HG02571 (cell line): ENCODE measurements around the gene EDIL3.

Source experiments
- ATAC-seq: cut with Tn5 transposase; IDR thresholded peaks from one replicate; pipeline ENCODE4 v1.9.1; 2021; ENCODE audit warnings: mild to moderate bottlenecking, moderate library complexity; ENCODE audit not compliant: unreplicated experiment

EDIL3 gene

GRCh38 chr5:83973925-83974815, 410.5 kb downstream of the EDIL3 start:
- no peak for ATAC-seq

DNA sequence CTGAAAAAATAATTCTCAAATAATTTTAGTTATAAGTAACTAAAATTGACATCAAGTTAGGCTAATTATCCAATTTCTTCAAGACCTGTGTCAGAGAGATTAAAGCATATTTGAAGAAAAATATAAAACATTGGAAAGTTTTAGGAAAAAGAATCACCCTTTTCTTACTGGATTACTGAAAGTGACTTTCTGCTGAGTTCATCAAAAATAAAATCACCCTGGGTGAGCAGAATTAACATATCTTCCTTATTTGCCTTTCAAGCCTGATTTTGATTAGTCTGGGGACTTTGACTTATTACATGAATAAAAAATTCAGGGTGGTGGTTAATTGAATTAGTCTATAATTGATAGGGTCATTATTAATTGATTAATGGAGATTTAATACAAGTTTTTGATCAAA, 411.8 kb downstream of the EDIL3 start:
- no peak for ATAC-seq

DNA sequence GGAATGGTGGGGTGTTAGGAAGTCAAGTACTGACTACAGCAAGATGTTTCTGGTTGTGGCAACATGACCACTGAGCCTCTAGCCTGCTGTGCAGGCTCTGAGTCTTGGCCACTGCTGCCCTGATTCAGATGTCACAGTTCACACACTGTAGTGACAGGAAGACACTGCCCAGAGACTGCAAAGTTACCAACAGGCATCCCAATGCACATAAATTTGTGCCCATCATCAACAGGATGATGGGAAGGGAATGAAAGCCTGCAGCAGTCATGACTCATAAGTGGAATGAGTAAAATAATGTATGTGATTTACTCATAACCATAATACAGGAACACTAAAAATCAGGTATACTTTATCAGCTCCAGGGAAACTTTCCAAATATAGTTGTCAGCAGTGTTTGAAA, 412.4 kb downstream of the EDIL3 start:
- ATAC-seq: no peak

GRCh38 chr5:83967417-83967816, 417.3 kb downstream of the EDIL3 start:
- no peak for ATAC-seq

GRCh38 chr5:83965441-83965840, 419.2 kb downstream of the EDIL3 start:
- no peak for ATAC-seq

DNA sequence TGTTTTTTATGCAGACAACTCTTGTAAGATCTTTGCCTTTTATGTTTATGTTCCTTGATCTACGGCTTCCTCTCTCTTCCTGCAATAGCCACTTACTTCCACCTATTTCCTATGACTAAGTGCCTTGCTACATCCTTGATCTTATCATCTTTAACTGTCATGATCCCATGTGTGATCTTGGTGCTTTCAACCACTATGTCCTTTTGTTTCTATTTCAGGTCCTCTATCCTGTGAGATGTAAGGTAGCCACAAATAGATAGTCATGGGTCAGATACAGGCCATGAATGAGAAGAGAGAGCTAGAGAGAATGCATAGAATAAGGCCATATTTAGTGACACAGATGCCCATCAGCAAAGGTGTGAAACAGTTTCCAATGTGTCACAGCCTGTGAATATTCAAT, 420.4 kb downstream of the EDIL3 start:
- no peak for ATAC-seq

DNA sequence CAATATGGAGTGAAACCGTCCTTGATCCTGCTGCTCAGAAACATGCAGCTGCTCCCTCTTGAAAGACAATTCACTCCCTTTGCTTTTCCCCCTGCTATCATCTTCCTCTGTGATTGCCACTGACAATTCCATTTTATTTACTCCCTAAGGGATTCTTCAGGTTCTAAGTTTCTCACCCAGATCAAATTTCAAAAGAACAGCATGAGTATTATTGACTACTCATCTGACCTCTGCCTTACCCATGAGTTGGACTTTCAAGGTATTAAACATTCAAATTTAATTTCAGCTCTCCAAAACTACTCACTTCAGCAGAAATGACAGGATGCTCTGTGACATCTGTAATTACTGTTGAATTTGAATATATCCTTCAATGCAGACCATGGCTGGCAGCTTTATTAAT, 427.5 kb downstream of the EDIL3 start:
- no peak for ATAC-seq

DNA sequence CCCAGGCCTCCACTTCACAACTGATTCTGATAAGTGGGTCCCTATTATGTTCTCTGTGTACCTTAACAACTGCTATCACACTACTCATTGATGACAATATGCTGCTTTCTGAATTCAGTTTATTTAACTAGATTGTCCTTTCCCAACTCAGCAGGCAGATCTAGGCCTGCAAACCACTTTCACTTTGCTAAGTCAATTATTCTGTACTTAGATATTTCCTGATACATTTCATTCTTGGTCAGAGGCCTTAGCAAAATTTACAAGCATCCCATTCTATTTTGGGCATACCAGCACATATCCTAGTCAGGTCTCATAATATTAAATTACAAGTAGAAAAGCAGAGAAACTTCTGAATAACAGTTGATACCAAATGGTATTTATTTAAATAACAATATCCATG, 428.3 kb downstream of the EDIL3 start:
- ATAC-seq: no peak

GRCh38 chr5:83955916-83956315, 428.8 kb downstream of the EDIL3 start:
- no peak for ATAC-seq

DNA sequence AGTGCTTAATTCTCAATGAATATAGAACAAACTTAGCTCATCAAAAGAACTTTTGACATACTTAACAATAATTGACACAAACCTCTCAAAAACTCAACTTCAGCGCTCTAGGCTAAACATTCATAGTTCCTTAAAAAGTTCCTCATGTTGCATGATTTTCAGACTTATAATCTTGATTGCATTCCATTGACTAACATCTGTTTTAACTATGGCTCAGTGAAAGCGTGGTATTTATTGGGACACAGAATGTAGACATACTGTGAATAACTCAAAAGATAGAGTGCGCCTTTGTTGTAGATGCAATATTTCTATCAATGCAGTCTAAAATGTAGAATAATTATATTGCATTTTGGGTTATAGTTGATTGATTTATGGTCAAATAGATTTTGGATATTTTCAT, 436.9 kb downstream of the EDIL3 start:
- no peak for ATAC-seq

DNA sequence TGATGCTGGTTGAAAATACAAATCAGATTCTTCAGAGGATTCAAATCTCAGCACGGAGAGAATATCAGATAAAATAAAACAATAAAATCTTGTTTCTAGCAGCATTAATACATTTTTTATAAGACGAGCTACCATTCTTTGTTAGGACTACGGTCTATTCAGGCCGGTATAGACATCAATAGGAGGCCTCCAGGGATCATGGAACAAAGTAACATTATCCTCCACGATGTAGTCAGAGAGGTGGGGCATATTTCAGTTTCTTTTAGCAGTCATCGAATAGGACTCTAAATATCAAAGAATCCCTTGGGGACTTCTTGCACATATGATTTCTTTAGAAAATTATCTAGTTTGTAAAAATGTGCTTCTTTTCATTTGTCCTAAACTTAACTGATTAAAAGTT, 438.2 kb downstream of the EDIL3 start:
- ATAC-seq: no peak

DNA sequence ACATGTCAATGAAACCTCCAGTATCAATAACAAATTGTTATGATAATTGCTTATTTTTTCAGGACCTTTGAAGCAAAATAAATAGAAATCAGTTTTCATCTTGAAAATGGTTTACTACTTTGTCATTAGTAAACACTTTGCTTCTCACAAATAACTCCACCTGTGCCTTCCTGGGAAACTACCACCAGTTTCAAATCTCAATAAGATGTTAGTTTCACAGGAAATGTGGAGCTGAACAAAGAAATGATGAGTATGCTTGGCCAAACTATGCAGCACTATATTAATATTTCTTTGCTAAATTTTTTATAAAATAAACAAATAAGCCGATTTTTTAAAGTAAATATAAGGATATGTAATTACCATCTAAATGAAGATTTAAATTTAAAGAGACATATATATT, 442.5 kb downstream of the EDIL3 start:
- ATAC-seq: no peak

DNA sequence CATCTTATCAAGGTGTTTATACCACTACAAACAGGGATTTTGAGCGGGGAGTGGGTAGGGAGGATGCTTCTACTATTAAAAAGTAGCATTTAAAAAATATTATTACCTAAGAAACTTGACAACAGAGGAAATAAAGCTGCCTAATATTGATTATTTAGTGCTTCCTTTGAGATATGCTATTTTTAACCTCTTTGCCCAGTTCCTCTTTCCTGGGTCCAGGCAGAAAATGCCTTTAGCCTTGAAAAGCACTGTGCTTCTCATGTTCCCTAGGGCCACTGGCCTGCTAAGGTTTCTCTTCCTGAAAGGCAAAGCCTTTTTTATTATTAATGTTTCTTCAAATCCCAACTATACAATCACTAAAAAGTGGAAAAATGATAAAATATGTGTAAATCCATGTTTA, 446.8 kb downstream of the EDIL3 start:
- ATAC-seq: no peak

- ATAC-seq: no peak
These were observed 452.7 kb downstream of the EDIL3 start for GRCh38 chr5:83931969-83932368.

DNA sequence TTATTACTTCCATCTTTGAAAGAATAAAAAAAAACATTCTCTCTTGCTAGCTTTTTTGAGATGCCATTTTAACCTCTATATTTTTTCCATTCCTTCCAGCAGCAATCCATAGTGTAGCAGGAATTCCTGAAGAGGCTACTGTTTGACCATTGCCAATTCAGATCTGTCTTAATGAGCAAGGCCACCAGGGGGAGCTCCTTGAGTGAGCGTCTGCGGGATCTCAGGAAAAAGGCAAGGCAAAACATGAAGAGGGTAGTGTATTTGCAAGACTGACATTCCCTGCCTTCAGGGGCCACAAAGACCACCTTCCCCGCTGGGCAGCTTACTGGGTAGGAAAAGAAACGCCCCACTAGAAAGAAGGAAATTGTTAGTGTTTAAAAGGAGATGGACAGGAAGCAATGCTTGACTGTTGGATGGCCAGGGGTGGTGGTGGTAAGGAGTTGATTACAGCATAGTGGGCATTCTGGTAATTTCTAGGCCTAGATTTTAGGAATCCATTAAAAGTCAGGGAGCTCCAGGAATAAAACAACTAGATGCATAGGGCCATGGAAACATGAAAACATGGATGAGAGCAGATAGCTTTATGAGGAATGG, 457.4 kb downstream of the EDIL3 start:
- no peak for ATAC-seq

- no peak for ATAC-seq
These were observed 458.7 kb downstream of the EDIL3 start for GRCh38 chr5:83925955-83926337.

GRCh38 chr5:83925321-83925954, 459.2 kb downstream of the EDIL3 start:
- ATAC-seq: no peak

- ATAC-seq: no peak
These were observed 459.8 kb downstream of the EDIL3 start for GRCh38 chr5:83924891-83925290.

DNA sequence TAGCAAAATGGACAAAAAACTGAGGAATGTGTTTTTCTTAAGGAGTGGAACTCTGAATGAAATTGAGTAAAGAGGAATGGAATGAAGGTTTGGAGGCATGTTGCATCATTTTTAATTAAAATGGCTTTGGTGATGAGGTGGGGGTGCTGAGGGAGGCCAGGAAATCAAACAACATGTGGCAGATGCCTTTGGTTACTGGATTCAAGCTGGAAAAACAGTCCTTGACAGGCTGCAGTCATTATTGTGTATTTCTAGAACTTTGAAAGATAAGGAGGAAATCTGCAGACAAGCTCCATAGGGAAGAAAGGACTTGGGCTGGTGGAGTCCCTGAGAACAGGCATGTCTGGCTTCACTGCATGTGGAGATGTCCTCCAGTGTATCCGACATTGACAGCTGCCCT, 460.5 kb downstream of the EDIL3 start:
- no peak for ATAC-seq

DNA sequence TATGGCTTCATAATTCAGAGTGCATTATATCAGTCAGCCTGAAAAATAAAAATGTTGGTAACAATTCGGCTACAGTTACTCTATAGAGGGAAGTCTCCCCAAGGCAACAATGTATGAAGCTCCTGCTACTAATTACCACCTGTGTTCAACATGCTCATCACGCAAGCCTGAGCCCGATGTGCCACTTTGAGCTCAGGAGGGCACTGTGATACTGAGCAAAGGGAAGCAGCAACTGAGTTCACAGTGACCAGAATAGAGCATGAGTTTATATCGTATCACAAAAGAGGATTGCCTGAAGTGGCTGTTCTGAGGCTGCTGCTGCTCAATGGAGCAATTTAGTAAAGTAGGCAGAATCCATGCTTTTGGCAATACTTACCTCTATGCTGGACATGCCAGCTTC, 462.0 kb downstream of the EDIL3 start:
- ATAC-seq: no peak

- ATAC-seq: no peak
These were observed 462.9 kb downstream of the EDIL3 start for GRCh38 chr5:83921666-83922193.
